ENCODE data around the gene SLA2.

SLA2 gene

GRCh38 chr20:36591281-36591680 is 54.7 kb downstream of the SLA2 start:
- TF ChIP-seq ZFP3 (CRISPR knock-in tag; IDR thresholded peaks at IDR 0.05) (no peak), TOX (CRISPR knock-in tag; IDR thresholded peaks at IDR 0.05; ENCODE audit: borderline replicate concordance) (no peak), GLIS3 (CRISPR knock-in tag; IDR thresholded peaks at IDR 0.05) (no peak), ISL1 (CRISPR knock-in tag; IDR thresholded peaks at IDR 0.05) (no peak), TCF4 (CRISPR knock-in tag; IDR thresholded peaks at IDR 0.05; ENCODE audit: borderline replicate concordance) (no peak), PPARA (CRISPR knock-in tag; IDR thresholded peaks at IDR 0.05; ENCODE audit: borderline replicate concordance) (no peak), ZFP30 (CRISPR knock-in tag; IDR thresholded peaks at IDR 0.05) (no peak), OSR1 (CRISPR knock-in tag; IDR thresholded peaks at IDR 0.05) (no peak), POU6F1 (CRISPR knock-in tag; IDR thresholded peaks at IDR 0.05; ENCODE audit: borderline replicate concordance, low read depth) (no peak), TSHZ2 (CRISPR knock-in tag; IDR thresholded peaks at IDR 0.05) (no peak), SNAI2 (CRISPR knock-in tag; IDR thresholded peaks at IDR 0.05) (no peak)
- ATAC-seq = no peak

- no peak for TF ChIP-seq CSRNP3 (CRISPR knock-in tag; IDR thresholded peaks at IDR 0.05)
- no peak for TF ChIP-seq RARB (CRISPR knock-in tag; IDR thresholded peaks at IDR 0.05)
- no peak for TF ChIP-seq ZC3H10 (CRISPR knock-in tag; IDR thresholded peaks at IDR 0.05)
- no peak for TF ChIP-seq CREB5 (CRISPR knock-in tag; IDR thresholded peaks at IDR 0.05; ENCODE audit: low read depth)
- TF ChIP-seq ZNF565 (CRISPR knock-in tag; conservative IDR thresholded peaks at IDR 0.05; ENCODE audit: low read depth) = no peak
- no peak for TF ChIP-seq GLIS3 (CRISPR knock-in tag; IDR thresholded peaks at IDR 0.05)
- TF ChIP-seq OSR1 (CRISPR knock-in tag; IDR thresholded peaks at IDR 0.05) = no peak
- TF ChIP-seq ARNTL (CRISPR knock-in tag; IDR thresholded peaks at IDR 0.05; ENCODE audit: borderline replicate concordance, low read depth) = no peak
- no peak for TF ChIP-seq TCF4 (CRISPR knock-in tag; IDR thresholded peaks at IDR 0.05; ENCODE audit: borderline replicate concordance)
- no peak for TF ChIP-seq TOX (CRISPR knock-in tag; IDR thresholded peaks at IDR 0.05; ENCODE audit: borderline replicate concordance)
- no peak for TF ChIP-seq ZFP3 (CRISPR knock-in tag; IDR thresholded peaks at IDR 0.05)
- no peak for TF ChIP-seq ISL1 (CRISPR knock-in tag; IDR thresholded peaks at IDR 0.05)
- no peak for TF ChIP-seq TSHZ2 (CRISPR knock-in tag; IDR thresholded peaks at IDR 0.05)
Observed at GRCh38 chr20:36587388-36588070, 58.5 kb downstream of the SLA2 start.

GRCh38 chr20:36585410-36586125 is 60.4 kb downstream of the SLA2 start:
- ATAC-seq = no peak
- no peak for TF ChIP-seq ZC3H10 (CRISPR knock-in tag; IDR thresholded peaks at IDR 0.05)
- no peak for TF ChIP-seq GLIS3 (CRISPR knock-in tag; IDR thresholded peaks at IDR 0.05)
- TF ChIP-seq RARB (CRISPR knock-in tag; IDR thresholded peaks at IDR 0.05) = no peak
- no peak for TF ChIP-seq TCF4 (CRISPR knock-in tag; IDR thresholded peaks at IDR 0.05; ENCODE audit: borderline replicate concordance)
- TF ChIP-seq TSHZ2 (CRISPR knock-in tag; IDR thresholded peaks at IDR 0.05) = no peak
- TF ChIP-seq ARNTL (CRISPR knock-in tag; IDR thresholded peaks at IDR 0.05; ENCODE audit: borderline replicate concordance, low read depth) = no peak
- TF ChIP-seq CSDC2 (CRISPR knock-in tag; IDR thresholded peaks at IDR 0.05) = no peak
- no peak for TF ChIP-seq ZNF70 (CRISPR knock-in tag; IDR thresholded peaks at IDR 0.05)
- no peak for TF ChIP-seq OSR1 (CRISPR knock-in tag; IDR thresholded peaks at IDR 0.05)
- TF ChIP-seq SNAI2 (CRISPR knock-in tag; IDR thresholded peaks at IDR 0.05) = no peak
- no peak for TF ChIP-seq PPARA (CRISPR knock-in tag; IDR thresholded peaks at IDR 0.05; ENCODE audit: borderline replicate concordance)
- TF ChIP-seq ZFP3 (CRISPR knock-in tag; IDR thresholded peaks at IDR 0.05) = no peak
- TF ChIP-seq ISL1 (CRISPR knock-in tag; IDR thresholded peaks at IDR 0.05) = no peak
- no peak for TF ChIP-seq ZNF8 (CRISPR knock-in tag; IDR thresholded peaks at IDR 0.05)

More at GRCh38 chr20:36587388-36588070, 58.5 kb downstream of the SLA2 start:
- ATAC-seq = no peak

Data from SK-N-SH treated with all-trans-retinoic acid at 6 μM for 48 hours (cell line).